GM19395 (cell line): ENCODE measurements around the gene NTM.

Source experiments
- ATAC-seq: cut with Tn5 transposase; IDR thresholded peaks from one replicate; pipeline ENCODE4 v1.9.1; 2021; ENCODE audit warnings: mild to moderate bottlenecking, moderate library complexity; ENCODE audit not compliant: unreplicated experiment

NTM gene

GRCh38 chr11:131924457-131925201, 554.2 kb downstream of the NTM start:
- ATAC-seq, result no peak

DNA sequence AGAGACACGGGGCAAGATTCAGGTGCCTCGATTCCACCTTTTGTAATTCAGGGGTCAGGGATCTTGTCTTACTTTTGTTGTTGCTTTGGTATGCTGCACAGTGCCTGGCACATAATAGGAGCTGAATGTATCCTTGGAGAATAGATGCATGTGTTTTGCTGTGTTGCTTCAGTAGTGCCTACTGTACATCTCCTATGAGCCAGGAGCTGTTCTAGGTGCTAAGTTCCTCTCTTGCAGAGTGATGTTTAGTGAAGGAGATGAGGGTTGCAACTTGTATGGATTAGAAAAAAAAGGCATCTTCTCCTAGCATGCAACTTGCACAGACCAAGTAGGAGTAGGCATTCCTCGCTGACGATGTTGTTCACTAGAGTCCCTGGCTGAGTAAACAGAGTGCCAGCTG, 555.4 kb downstream of the NTM start:
- no peak for ATAC-seq

DNA sequence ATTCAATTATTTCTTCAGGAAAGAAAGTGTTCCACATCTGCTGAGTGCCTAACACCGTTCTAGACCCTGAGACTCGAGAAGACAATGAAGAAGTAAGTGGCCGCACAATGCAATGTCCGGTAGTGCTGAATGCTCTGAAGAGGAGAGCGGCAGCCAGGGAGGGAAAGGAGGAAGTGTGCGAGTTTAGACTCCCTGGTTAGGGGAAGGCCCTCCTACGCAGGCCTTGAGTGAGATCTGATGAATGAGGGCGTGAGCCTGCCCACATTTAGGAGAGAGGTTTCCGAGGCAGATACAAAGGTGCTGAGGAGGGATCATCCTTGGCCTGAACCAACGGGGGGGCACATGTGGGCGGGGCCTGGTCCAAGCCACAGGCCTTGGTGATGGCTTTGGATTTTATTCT, 558.6 kb downstream of the NTM start:
- ATAC-seq, result peak; percentile 73

GRCh38 chr11:131932584-131933325, 562.3 kb downstream of the NTM start:
- no peak for ATAC-seq

DNA sequence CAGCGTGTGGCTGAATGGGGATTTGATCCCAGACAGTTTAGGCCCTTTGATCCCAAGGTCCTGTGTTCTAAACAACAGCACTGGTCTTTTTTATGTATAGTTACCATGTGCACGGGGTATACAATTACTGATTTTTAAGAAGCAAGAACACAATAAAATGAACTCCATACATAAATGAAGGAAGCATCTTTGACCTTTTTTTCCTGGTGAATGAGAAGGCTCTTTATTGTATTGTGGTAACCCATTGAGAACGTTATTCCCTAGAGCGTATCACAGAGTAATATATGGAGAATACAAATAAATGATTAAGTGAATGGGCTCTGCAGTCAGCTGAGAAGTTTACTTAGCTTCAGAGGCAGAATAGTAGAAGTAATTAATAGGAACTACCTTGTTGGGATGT, 563.6 kb downstream of the NTM start:
- ATAC-seq, result no peak

- ATAC-seq, result no peak
Measured at GRCh38 chr11:131938351-131938751, 567.9 kb downstream of the NTM start.

DNA sequence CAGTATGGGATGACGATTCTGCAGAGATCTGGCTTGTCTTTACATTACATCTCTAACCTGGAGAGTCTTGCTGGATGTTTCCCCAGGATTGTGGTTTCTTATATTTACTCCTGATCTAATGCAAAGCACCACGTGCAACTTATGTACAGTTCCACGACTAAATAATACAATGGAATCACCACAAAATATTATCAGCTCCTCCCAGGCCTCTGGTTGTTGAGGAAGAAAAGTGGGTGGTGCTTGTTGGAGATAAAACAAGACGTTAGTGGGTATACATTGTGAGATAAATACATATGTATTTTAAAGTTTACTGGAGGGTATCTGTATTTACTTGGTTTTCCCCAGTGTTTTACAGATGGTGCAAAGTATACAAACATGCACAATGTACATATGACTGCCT, 569.7 kb downstream of the NTM start:
- ATAC-seq, result no peak

GRCh38 chr11:131942878-131943277, 572.5 kb downstream of the NTM start:
- no peak for ATAC-seq

GRCh38 chr11:131943295-131943694, 572.9 kb downstream of the NTM start:
- ATAC-seq, result no peak

GRCh38 chr11:131944736-131945135, 574.3 kb downstream of the NTM start:
- ATAC-seq, result no peak

DNA sequence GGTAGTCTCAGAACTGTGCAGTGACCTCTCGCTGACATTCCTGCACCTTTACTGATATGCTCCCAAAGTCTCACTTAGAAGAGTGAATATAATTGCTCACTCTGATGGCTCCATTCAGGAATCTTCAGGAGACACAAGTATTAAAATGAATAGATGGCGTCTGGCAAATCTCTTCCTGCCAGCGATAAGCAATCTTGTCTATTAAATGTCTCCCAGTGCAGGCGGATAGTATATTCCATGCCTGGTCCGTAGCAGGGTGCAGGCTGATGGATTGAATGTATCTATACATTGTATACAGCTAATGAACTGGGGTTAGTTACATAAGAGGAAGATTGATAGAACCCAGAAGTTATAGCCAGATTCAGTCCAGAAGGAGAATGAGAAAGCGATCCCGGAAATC, 575.3 kb downstream of the NTM start:
- ATAC-seq, result no peak

GRCh38 chr11:131947511-131947910, 577.1 kb downstream of the NTM start:
- no peak for ATAC-seq

DNA sequence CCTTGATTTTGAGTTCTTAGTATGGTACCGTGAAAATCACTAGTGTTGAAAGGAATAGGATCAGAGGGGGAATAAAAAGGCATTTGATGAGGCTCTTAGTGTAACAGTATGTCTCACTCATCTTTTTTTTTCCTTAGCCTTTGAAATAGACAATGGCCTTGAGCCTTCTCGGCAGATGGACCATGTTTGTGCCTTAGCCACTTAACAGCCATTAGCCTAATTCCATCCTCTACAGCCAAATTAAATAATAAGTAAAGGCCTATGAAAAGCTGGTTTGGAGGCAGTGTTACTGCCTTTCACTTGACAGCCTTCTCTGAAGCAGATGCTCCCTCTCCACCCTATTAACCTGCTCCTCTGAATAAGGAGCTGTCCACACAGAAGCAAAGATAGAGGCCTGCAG, 580.7 kb downstream of the NTM start:
- ATAC-seq, result no peak

DNA sequence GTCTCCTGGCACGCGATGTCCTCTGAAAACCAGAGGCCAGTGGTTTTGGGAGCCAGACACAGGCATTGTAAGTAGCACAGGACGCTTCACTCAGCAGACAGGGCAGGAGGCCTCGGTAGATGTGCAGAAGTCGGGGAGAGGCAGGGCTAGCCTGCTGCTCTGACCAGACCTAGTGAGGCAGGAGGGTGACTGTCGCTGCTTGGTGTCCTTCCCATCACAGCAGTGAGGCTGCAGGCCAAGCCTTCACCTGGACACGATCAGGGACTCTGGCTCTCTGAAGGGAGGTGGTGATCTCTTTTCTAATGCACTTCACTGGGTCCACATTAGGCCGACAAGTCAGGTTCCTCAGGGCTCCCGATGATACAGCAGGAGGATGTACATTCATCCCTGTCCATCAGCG, 583.7 kb downstream of the NTM start:
- ATAC-seq, result no peak

GRCh38 chr11:131955904-131956303, 585.5 kb downstream of the NTM start:
- ATAC-seq, result no peak

DNA sequence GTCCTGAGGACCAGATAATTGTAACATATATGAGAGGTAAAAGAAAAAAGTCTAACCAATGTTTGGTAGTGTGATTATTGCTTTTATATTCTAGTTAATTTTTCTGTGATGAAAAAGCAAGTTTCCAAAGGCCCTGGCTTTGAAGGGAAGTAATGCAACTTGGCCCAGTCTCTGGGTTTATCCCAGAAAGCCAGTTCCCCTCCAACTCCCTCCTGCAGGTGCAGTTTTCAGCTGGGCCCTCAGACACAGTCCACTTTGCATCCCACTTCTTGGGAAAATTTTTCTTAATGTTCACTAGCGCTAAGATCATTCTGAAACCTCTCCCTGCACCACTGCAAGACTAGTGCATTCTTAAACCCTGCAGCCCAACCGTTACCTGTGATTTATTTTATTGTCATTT, 586.8 kb downstream of the NTM start:
- no peak for ATAC-seq

DNA sequence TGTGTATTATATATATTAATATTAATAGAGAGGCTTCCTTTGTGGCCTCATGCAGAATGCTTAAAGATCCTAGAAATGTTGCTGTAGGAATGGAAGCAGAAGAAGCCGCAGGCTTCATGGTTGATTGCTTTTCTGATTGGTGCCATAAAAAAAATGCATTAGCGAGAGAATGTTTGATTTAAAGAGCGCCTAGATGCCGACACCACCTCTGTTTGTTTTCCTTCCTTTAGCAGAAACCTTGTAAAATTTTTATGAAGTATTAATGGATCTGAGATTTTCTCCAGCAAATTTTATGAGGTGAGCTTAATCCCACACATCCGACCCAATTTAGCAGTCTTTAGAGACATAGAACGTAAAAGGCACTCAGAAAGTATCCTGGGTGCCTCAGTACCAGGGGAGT, 587.5 kb downstream of the NTM start:
- ATAC-seq, result no peak

DNA sequence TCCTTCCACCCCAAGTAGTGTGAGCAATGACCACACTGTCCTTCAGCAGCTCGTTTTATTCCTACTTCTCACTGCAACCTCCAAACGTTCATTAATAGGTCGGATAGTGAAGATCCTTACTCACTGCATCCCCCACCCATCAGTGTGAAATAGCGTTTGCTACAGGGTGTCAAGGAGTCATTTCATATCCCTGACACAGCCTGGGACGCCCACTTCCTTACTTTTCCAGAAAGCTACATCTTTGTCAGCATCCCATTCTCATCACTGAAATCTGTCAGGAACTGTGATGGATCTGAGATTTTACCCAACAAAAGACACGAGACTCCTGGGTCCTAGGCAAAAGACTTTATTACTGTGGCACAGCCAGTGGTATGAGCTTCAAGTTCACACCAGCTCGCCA, 592.4 kb downstream of the NTM start:
- no peak for ATAC-seq

GRCh38 chr11:131964698-131965483, 594.5 kb downstream of the NTM start:
- no peak for ATAC-seq

- ATAC-seq, result no peak
Measured at GRCh38 chr11:131965504-131965903, 595.1 kb downstream of the NTM start.

GRCh38 chr11:131966667-131967066, 596.3 kb downstream of the NTM start:
- ATAC-seq, result no peak

- ATAC-seq, result no peak
Measured at GRCh38 chr11:131969261-131969660, 598.8 kb downstream of the NTM start.
